K562 (cell line): Measurements from ENCODE around the gene GRIN2A.

Experiments
- BRF2 ChIP-seq: IDR thresholded peaks from 3 replicates; pipeline ENCODE4 v1.6.1; 2011; ENCODE audit warnings: borderline replicate concordance, mild to moderate bottlenecking; ENCODE audit not compliant: insufficient read length, insufficient read depth
- SRF ChIP-seq, 2 experiments: fragments of 250-450, 450-650 bp in 1 of 2; sonication (Bioruptor Pico) in 1 of 2; sonication (generic) in 1 of 2; formaldehyde crosslinking; IDR thresholded peaks; 2 replicates each; pipeline versions ENCODE4 v1.5.0 to v1.5.1; 2020 to 2022; ENCODE audit warnings: mild to moderate bottlenecking in 1 of 2, missing genetic modification reagents in 1 of 2

GRCh38 chr16:9941245-9941644, 241.0 kb downstream of the GRIN2A start:
- TF ChIP-seq BRF2 (no peak), SRF (CRISPR knock-in tag; IDR thresholded peaks at IDR 0.05) (no peak)
